ENCODE results near the gene SAMD4B. TPM values are rescaled to one million over a fixed set of nuclear protein-coding genes. Genes with fewer than 3 reads are reported as not detected.

The SAMD4B gene
- total RNA-seq, 4 donors from 2014 or later, result 60.7 to 102 (median 77.1) TPM

- no peaks in the 10 kb centered on the region for H3K27me3 ChIP-seq
- H3K4me3 ChIP-seq, result peak overlapping the region; percentile 38 to 56 (median 46)
- intact Hi-C loops (cut with DNase I; ENCODE audit: low total_unique reads), result no loop called here
- peak overlapping the region; percentile 98 to 100 (median 99) for H3K27ac ChIP-seq
- 1 to 5% methylated on average over 6 to 27 of the region's 43 CpGs for WGBS, 2 donors (ENCODE audit: low coverage in 1 of 2)
- H3K36me3 ChIP-seq, result peaks cover 0 to 13% (median 7%) of the 10 kb centered on the region in 4 donors
- TF ChIP-seq EP300 (IDR thresholded peaks at IDR 0.05; ENCODE audit: low read depth), result peak; percentile 99
- TF ChIP-seq POLR2AphosphoS5 (IDR thresholded peaks at IDR 0.05), result peak; percentile 92 to 96 (median 95)
- TF ChIP-seq, protein P1, sequence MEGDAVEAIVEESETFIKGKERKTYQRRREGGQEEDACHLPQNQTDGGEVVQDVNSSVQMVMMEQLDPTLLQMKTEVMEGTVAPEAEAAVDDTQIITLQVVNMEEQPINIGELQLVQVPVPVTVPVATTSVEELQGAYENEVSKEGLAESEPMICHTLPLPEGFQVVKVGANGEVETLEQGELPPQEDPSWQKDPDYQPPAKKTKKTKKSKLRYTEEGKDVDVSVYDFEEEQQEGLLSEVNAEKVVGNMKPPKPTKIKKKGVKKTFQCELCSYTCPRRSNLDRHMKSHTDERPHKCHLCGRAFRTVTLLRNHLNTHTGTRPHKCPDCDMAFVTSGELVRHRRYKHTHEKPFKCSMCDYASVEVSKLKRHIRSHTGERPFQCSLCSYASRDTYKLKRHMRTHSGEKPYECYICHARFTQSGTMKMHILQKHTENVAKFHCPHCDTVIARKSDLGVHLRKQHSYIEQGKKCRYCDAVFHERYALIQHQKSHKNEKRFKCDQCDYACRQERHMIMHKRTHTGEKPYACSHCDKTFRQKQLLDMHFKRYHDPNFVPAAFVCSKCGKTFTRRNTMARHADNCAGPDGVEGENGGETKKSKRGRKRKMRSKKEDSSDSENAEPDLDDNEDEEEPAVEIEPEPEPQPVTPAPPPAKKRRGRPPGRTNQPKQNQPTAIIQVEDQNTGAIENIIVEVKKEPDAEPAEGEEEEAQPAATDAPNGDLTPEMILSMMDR (IDR thresholded peaks at IDR 0.05), result no peak
- TF ChIP-seq POLR2A (IDR thresholded peaks at IDR 0.05), result peak; percentile 85
- DNase-seq, result peak; percentile 99
- peaks cover 39 to 72% (median 67%) of the 10 kb centered on the region in 4 donors for H3K4me1 ChIP-seq
- in situ Hi-C loops (cut with MboI; ENCODE audit: low pct_ligation_motif_present in 1 of 4, low pct_unique_long_range_greater_than_20kb in 1 of 4, low sequenced_read_pairs in 3 of 4), result no loop called here
- no peaks in the 10 kb centered on the region for H3K9me3 ChIP-seq
These were observed 61.4 kb downstream of the SAMD4B start for GRCh38 chr19:39403331-39404312.

GRCh38 chr19:39405261-39405957 is 63.2 kb downstream of the SAMD4B start:
- in situ Hi-C loops (cut with MboI; ENCODE audit: low pct_ligation_motif_present in 1 of 4, low pct_unique_long_range_greater_than_20kb in 1 of 4, low sequenced_read_pairs in 3 of 4), result no loop called here
- intact Hi-C loops (cut with DNase I; ENCODE audit: low total_unique reads), result no loop called here

DNA sequence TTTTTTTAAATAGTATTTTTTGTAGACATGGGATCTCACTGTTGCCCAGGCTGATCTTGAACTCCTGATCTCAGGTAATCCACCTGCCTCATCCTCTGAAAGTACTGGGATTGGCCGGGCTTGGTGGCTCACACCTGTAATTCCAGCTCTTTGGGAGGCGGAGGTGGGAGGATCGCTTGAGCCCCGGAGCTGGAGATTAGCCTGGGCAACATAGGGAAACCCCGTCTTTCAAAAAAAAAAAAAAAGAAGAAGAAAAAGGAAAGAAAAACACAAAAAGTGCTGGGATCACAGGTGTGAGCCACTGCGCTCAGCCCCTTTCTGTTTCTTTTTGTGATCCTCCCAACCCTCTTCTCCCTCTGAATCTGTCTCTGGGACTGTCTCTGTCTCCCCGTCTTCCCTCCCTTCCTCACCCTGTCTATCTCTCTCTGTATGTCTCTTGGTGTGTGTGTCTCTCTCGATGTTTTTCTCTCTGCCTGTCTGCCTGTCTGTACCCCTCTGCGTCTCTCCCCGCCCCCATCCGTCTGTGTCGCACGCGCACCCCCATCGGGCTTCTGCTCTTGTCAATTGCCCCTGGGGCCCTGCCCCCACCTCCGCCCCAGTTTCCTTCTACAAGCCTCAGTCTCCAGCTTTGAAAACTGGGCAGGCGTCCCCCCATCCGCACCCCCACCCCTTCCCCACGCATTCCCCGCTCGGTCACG is 63.9 kb downstream of the SAMD4B start:
- 16 to 33% methylated on average over 8 to 22 of the region's 22 CpGs for WGBS, 2 donors (ENCODE audit: low coverage in 1 of 2)
- no peaks in the 10 kb centered on the region for H3K9me3 ChIP-seq
- in situ Hi-C loops (cut with MboI; ENCODE audit: low pct_ligation_motif_present in 1 of 4, low pct_unique_long_range_greater_than_20kb in 1 of 4, low sequenced_read_pairs in 3 of 4), result no loop called here
- intact Hi-C loops (cut with DNase I; ENCODE audit: low total_unique reads), result no loop called here
- peak overlapping the region; percentile 5 to 86 (median 74) for H3K4me3 ChIP-seq
- peaks cover 0 to 14% (median 8%) of the 10 kb centered on the region in 4 donors for H3K36me3 ChIP-seq
- H3K27me3 ChIP-seq, result no peaks in the 10 kb centered on the region
- H3K27ac ChIP-seq, result peak overlapping the region; percentile 98 to 100 (median 99)
- DNase-seq, result peak; percentile 89
- TF ChIP-seq EP300 (IDR thresholded peaks at IDR 0.05; ENCODE audit: low read depth), result no peak
- TF ChIP-seq POLR2AphosphoS5 (IDR thresholded peaks at IDR 0.05), result peak in 2 of 3 donors; percentile 10 to 31
- H3K4me1 ChIP-seq, result peaks cover 29 to 61% (median 58%) of the 10 kb centered on the region in 4 donors

More at GRCh38 chr19:39405261-39405957, 63.2 kb downstream of the SAMD4B start:
- H3K36me3 ChIP-seq, result peaks cover 0 to 14% (median 8%) of the 10 kb centered on the region in 4 donors
- no peak for DNase-seq
- no peaks in the 10 kb centered on the region for H3K27me3 ChIP-seq
- H3K27ac ChIP-seq, result peak overlapping the region; percentile 98 to 100 (median 99)
- no peaks in the 10 kb centered on the region for H3K9me3 ChIP-seq
- H3K4me1 ChIP-seq, result peaks cover 26 to 59% (median 57%) of the 10 kb centered on the region in 4 donors
- TF ChIP-seq POLR2AphosphoS5 (IDR thresholded peaks at IDR 0.05) (peak in 1 of 3 donors; percentile 16), EP300 (IDR thresholded peaks at IDR 0.05; ENCODE audit: low read depth) (no peak)
- 67 to 86% methylated on average over 1 to 17 of the region's 17 CpGs for WGBS, 2 donors (ENCODE audit: low coverage in 1 of 2)
- H3K4me3 ChIP-seq, result peak overlapping the region in 1 of 4 donors; percentile 66

DNA sequence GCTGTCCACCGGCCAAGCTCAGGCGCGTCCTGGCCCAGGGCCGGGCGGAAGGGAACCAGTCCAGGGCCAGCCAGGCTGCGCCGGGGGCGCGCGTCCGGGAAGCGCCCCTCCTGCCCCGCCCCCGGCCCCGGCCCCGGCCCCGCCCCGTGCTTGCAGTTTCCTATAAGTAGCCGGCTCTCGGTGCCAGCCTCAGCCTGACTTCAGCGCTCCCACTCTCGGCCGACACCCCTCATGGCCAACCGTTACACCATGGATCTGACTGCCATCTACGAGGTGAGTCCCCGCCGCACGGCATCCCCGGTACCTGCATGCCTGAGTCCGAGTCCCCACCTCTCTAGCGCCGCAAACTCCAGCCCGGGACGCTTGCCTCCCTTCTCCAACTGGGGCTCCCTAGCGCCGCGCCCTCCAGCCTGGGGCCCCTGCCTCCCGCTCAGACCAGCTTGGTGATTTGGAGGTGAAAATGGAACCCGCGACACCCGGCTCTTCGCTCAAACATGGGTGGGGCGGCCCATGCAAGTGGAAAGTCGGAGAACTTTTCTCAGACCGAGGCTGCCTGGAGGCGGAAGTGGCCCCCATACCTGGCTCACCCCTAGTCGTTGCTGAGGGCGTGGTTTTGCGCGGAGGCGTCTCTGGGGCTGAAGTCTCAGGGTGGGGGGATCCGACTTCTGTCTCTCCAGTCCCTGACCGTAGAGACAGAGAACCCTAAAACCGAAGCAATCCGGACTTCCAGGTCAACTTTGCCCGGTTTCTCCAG is 64.6 kb downstream of the SAMD4B start, which contains the start of gene ZFP36:
TSS of gene ZFP36 (plus strand) at position 192 of the 754 bp plus-strand sequence. CDS start at position 250, 58 bp downstream.
- H3K4me3 ChIP-seq, result peak within 1 kb of the TSS; percentile 66 to 86 (median 84)
- H3K36me3 ChIP-seq, result peaks cover 0 to 14% (median 8%) of the 10 kb centered on the region in 4 donors
- H3K4me1 ChIP-seq, result peaks cover 27 to 60% (median 57%) of the 10 kb centered on the region in 4 donors
- peak within 1 kb of the TSS; percentile 98 to 100 (median 99) for H3K27ac ChIP-seq
- intact Hi-C loops (cut with DNase I; ENCODE audit: low total_unique reads), result no loop called here
- peak; percentile 96 for DNase-seq
- no peaks in the 10 kb centered on the region for H3K27me3 ChIP-seq
- H3K9me3 ChIP-seq, result no peaks in the 10 kb centered on the region
- in situ Hi-C loops (cut with MboI; ENCODE audit: low pct_ligation_motif_present in 1 of 4, low pct_unique_long_range_greater_than_20kb in 1 of 4, low sequenced_read_pairs in 3 of 4), result no loop called here
- 1% methylated on average over 37 of the region's 56 CpGs; no CpG with 5 or more reads in 1 of the 2 donors for WGBS, 2 donors (ENCODE audit: low coverage in 1 of 2)
- TF ChIP-seq, protein P1 (IDR thresholded peaks at IDR 0.05), result peak in 2 of 5 experiments; percentile 3 to 12
- TF ChIP-seq EP300 (IDR thresholded peaks at IDR 0.05; ENCODE audit: low read depth) (peak; percentile 62), POLR2A (IDR thresholded peaks at IDR 0.05) (peak; percentile 100), POLR2AphosphoS5 (IDR thresholded peaks at IDR 0.05) (peak; percentile 100)
